Liver (tissue), 3 donors: ENCODE results near the gene IGSF6.

Experiments
- TAF1 ChIP-seq: conservative IDR thresholded peaks from 2 replicates; pipeline ENCODE4 v1.6.1; 2016; ENCODE audit warnings: antibody characterized with exemption, mild to moderate bottlenecking
- YY1 ChIP-seq: IDR thresholded peaks from 2 replicates; pipeline ENCODE4 v1.6.1; 2016; ENCODE audit warnings: antibody characterized with exemption, mild to moderate bottlenecking
- TF ChIP-seq, protein P1 (sequence below): fragments of 150-350 bp; IDR thresholded peaks from 2 replicates; pipeline ENCODE4 v1.5.1; 2017; ENCODE audit warnings: improper control_type of control experiment, low read depth, low read length; ENCODE audit not compliant: missing input control
- TF ChIP-seq, protein P2 (sequence below): IDR thresholded peaks from 2 replicates; pipeline ENCODE4 v1.6.1; 2016; ENCODE audit warnings: antibody characterized with exemption
- donor health status: healthy.
- donor health status: healthy.

DNA sequence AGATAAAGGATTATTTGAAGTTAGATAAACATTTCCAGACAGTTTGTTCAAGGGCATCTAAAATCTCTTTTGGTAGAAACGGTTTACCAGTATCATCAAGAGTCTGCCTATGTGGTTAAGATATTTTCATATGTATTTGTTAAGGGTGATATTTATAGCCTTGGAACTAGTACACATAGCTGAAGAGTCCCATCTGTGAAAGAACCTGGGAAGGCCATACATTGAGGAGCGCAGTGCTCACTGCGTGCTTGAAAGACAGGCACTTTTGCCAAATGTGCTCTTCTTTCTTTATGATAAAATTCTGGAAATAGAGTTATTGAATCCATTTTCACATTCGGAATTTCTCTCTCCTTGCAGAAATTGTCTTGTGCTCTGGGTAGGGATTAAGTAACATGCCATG lies 7.7 kb downstream of the IGSF6 start:
- no peak for TF ChIP-seq TAF1
- TF ChIP-seq, protein P1, sequence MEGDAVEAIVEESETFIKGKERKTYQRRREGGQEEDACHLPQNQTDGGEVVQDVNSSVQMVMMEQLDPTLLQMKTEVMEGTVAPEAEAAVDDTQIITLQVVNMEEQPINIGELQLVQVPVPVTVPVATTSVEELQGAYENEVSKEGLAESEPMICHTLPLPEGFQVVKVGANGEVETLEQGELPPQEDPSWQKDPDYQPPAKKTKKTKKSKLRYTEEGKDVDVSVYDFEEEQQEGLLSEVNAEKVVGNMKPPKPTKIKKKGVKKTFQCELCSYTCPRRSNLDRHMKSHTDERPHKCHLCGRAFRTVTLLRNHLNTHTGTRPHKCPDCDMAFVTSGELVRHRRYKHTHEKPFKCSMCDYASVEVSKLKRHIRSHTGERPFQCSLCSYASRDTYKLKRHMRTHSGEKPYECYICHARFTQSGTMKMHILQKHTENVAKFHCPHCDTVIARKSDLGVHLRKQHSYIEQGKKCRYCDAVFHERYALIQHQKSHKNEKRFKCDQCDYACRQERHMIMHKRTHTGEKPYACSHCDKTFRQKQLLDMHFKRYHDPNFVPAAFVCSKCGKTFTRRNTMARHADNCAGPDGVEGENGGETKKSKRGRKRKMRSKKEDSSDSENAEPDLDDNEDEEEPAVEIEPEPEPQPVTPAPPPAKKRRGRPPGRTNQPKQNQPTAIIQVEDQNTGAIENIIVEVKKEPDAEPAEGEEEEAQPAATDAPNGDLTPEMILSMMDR = no peak
- no peak for TF ChIP-seq YY1
- TF ChIP-seq, protein P2, sequence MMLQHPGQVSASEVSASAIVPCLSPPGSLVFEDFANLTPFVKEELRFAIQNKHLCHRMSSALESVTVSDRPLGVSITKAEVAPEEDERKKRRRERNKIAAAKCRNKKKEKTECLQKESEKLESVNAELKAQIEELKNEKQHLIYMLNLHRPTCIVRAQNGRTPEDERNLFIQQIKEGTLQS = no peak
